ENCODE measurements around the gene SAMD5.

The SAMD5 gene

GRCh38 chr6:147618927-147619326 is 110.4 kb downstream of the SAMD5 start:
- TF ChIP-seq REST (IDR thresholded peaks at IDR 0.05; ENCODE audit: insufficient read depth in 1 of 2, low read depth in 2 of 2, low read length in 2 of 2) = no peak
- no peak for TF ChIP-seq SIN3A (IDR thresholded peaks at IDR 0.05; ENCODE audit: borderline replicate concordance, insufficient read depth, low read length)
- no peak for TF ChIP-seq FOXP2 (optimal IDR thresholded peaks at IDR 0.05; ENCODE audit: borderline replicate concordance, extremely low read depth, extremely low read length, insufficient read depth)
- no peak for TF ChIP-seq TAF1 (IDR thresholded peaks at IDR 0.05; ENCODE audit: borderline replicate concordance, insufficient read depth, low read length)
- no peak for TF ChIP-seq POLR2AphosphoS5 (IDR thresholded peaks at IDR 0.05; ENCODE audit: low read depth, low read length)
